Measurements from ENCODE around the gene NKX3-2.

The NKX3-2 gene

GRCh38 chr4:13537832-13538177, 6.5 kb downstream of the NKX3-2 start:
- Histone ChIP-seq H2AFZ (ENCODE audit: low read length) (no peak overlapping the region), H3F3A (ENCODE audit: insufficient read depth, low read length) (no peaks in the 10 kb centered on the region), H4K20me1 (ENCODE audit: insufficient read depth, low read length) (no peaks in the 10 kb centered on the region), H3K4me2 (ENCODE audit: low read depth, low read length) (no peak overlapping the region), H3K9ac (ENCODE audit: low read length) (no peak overlapping the region), H3K4me1 (ENCODE audit: low read length) (no peaks in the 10 kb centered on the region), H3K36me3 (replicated peaks; ENCODE audit: insufficient read depth, low read length) (no peaks in the 10 kb centered on the region), H3K27ac (ENCODE audit: low read length) (no peak overlapping the region), H3K79me2 (ENCODE audit: low read length) (no peaks in the 10 kb centered on the region), H3K4me3 (ENCODE audit: low read length) (no peak overlapping the region), H3K9me2 (replicated peaks; ENCODE audit: insufficient read depth, low read length) (no peaks in the 10 kb centered on the region), H3K9me3 (replicated peaks; ENCODE audit: insufficient read depth, low read length) (no peaks in the 10 kb centered on the region), H3K27me3 (replicated peaks; ENCODE audit: insufficient read depth, low read length) (peaks cover 59% of the 10 kb centered on the region)
- DNase-seq, result no peak
- TF ChIP-seq EZH2 (optimal IDR thresholded peaks at IDR 0.05; ENCODE audit: low read depth, low read length), result no peak
- TF ChIP-seq, protein P1, sequence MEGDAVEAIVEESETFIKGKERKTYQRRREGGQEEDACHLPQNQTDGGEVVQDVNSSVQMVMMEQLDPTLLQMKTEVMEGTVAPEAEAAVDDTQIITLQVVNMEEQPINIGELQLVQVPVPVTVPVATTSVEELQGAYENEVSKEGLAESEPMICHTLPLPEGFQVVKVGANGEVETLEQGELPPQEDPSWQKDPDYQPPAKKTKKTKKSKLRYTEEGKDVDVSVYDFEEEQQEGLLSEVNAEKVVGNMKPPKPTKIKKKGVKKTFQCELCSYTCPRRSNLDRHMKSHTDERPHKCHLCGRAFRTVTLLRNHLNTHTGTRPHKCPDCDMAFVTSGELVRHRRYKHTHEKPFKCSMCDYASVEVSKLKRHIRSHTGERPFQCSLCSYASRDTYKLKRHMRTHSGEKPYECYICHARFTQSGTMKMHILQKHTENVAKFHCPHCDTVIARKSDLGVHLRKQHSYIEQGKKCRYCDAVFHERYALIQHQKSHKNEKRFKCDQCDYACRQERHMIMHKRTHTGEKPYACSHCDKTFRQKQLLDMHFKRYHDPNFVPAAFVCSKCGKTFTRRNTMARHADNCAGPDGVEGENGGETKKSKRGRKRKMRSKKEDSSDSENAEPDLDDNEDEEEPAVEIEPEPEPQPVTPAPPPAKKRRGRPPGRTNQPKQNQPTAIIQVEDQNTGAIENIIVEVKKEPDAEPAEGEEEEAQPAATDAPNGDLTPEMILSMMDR (IDR thresholded peaks at IDR 0.05; ENCODE audit: low read length), result no peak
- no peak for TF ChIP-seq EZH2phosphoT487 (IDR thresholded peaks at IDR 0.05; ENCODE audit: low read length)

GRCh38 chr4:13537011-13537831, 7.1 kb downstream of the NKX3-2 start:
- peaks cover 62% of the 10 kb centered on the region for H3K27me3 ChIP-seq (replicated peaks; ENCODE audit: insufficient read depth, low read length)
- H3K9ac ChIP-seq (ENCODE audit: low read length), result no peak overlapping the region
- no peak for TF ChIP-seq EZH2 (optimal IDR thresholded peaks at IDR 0.05; ENCODE audit: low read depth, low read length)
- TF ChIP-seq EZH2phosphoT487 (IDR thresholded peaks at IDR 0.05; ENCODE audit: low read length), result no peak
- TF ChIP-seq, protein P1 (IDR thresholded peaks at IDR 0.05; ENCODE audit: low read length), result no peak
- no peaks in the 10 kb centered on the region for H3K79me2 ChIP-seq (ENCODE audit: low read length)
- no peaks in the 10 kb centered on the region for H3K4me1 ChIP-seq (ENCODE audit: low read length)
- no peaks in the 10 kb centered on the region for H3K9me3 ChIP-seq (replicated peaks; ENCODE audit: insufficient read depth, low read length)
- no peak overlapping the region for H3K4me2 ChIP-seq (ENCODE audit: low read depth, low read length)
- no peak overlapping the region for H3K4me3 ChIP-seq (ENCODE audit: low read length)
- H3K36me3 ChIP-seq (replicated peaks; ENCODE audit: insufficient read depth, low read length), result no peaks in the 10 kb centered on the region
- no peak overlapping the region for H3K27ac ChIP-seq (ENCODE audit: low read length)
- no peaks in the 10 kb centered on the region for H3F3A ChIP-seq (ENCODE audit: insufficient read depth, low read length)
- no peaks in the 10 kb centered on the region for H3K9me2 ChIP-seq (replicated peaks; ENCODE audit: insufficient read depth, low read length)
- H2AFZ ChIP-seq (ENCODE audit: low read length), result no peak overlapping the region
- no peak for DNase-seq
- no peaks in the 10 kb centered on the region for H4K20me1 ChIP-seq (ENCODE audit: insufficient read depth, low read length)

- H4K20me1 ChIP-seq (ENCODE audit: insufficient read depth, low read length), result no peaks in the 10 kb centered on the region
- H3K4me3 ChIP-seq (ENCODE audit: low read length), result no peak overlapping the region
These were observed 7.7 kb downstream of the NKX3-2 start for GRCh38 chr4:13536607-13537006.

More at GRCh38 chr4:13536607-13537006, 7.7 kb downstream of the NKX3-2 start:
- Histone ChIP-seq H3K9ac (ENCODE audit: low read length) (no peak overlapping the region), H3K4me2 (ENCODE audit: low read depth, low read length) (no peak overlapping the region), H3F3A (ENCODE audit: insufficient read depth, low read length) (no peaks in the 10 kb centered on the region), H3K9me2 (replicated peaks; ENCODE audit: insufficient read depth, low read length) (no peaks in the 10 kb centered on the region), H3K79me2 (ENCODE audit: low read length) (no peaks in the 10 kb centered on the region), H3K36me3 (replicated peaks; ENCODE audit: insufficient read depth, low read length) (no peaks in the 10 kb centered on the region), H3K27ac (ENCODE audit: low read length) (no peak overlapping the region), H3K27me3 (replicated peaks; ENCODE audit: insufficient read depth, low read length) (peaks cover 67% of the 10 kb centered on the region), H2AFZ (ENCODE audit: low read length) (no peak overlapping the region), H3K9me3 (replicated peaks; ENCODE audit: insufficient read depth, low read length) (no peaks in the 10 kb centered on the region), H3K4me1 (ENCODE audit: low read length) (no peaks in the 10 kb centered on the region)
- TF ChIP-seq EZH2phosphoT487 (IDR thresholded peaks at IDR 0.05; ENCODE audit: low read length) (no peak), EZH2 (optimal IDR thresholded peaks at IDR 0.05; ENCODE audit: low read depth, low read length) (no peak)
- TF ChIP-seq, protein P1 (IDR thresholded peaks at IDR 0.05; ENCODE audit: low read length), result no peak
- no peak for DNase-seq

Measured in MM.1S (cell line).